ENCODE results near the gene ZBTB5. TPM values are rescaled to one million over a fixed set of nuclear protein-coding genes. Genes with fewer than 3 reads are reported as not detected.

Gene ZBTB5
- total RNA-seq, 1 experiment from 2014 or later: 9.1 TPM

GRCh38 chr9:37496020-37496419 lies 30.8 kb upstream of the ZBTB5 start:
- no peaks in the 10 kb centered on the region for H3K23me2 ChIP-seq (ENCODE audit: insufficient read length, low read depth, low read length, poor library complexity, severe bottlenecking)
- no peaks in the 10 kb centered on the region for H3K9me3 ChIP-seq (ENCODE audit: control insufficient read depth, low read depth, low read length)
- H3T11ph ChIP-seq (ENCODE audit: low read length): no peak overlapping the region
- no peak overlapping the region for H2AFZ ChIP-seq (ENCODE audit: low read length)
- no peak overlapping the region for H4K8ac ChIP-seq (replicated peaks; ENCODE audit: insufficient read length, low read depth, low read length)
- H4K20me1 ChIP-seq (ENCODE audit: control insufficient read depth, insufficient read depth, insufficient read length): no peaks in the 10 kb centered on the region
- H2BK12ac ChIP-seq (ENCODE audit: insufficient read length, low read depth, low read length): no peak overlapping the region
- no peak overlapping the region for H4K5ac ChIP-seq (ENCODE audit: insufficient read length, low read depth, low read length)
- no peak overlapping the region for H2BK120ac ChIP-seq (ENCODE audit: low read depth, low read length, poor library complexity, severe bottlenecking)
- H3K27me3 ChIP-seq (ENCODE audit: insufficient read depth, low read length): no peaks in the 10 kb centered on the region
- H3K56ac ChIP-seq (ENCODE audit: insufficient read length, low read depth, low read length): no peak overlapping the region
- Mint-ChIP-seq H3K36me3 (ENCODE audit: insufficient read depth in 1 of 3, low read depth in 3 of 3) (peaks cover 49 to 78% (median 68%) of the 10 kb centered on the region in 3 experiments), H3K4me3 (no peak overlapping the region), H3K4me1 (no peaks in the 10 kb centered on the region), H3K27me3 (ENCODE audit: low read depth) (no peaks in the 10 kb centered on the region), H3K27ac (peak overlapping the region in 1 of 3 experiments; percentile 34; a peak in 1 of 7 replicates), H3K9me3 (no peaks in the 10 kb centered on the region)
- no peak for TF ChIP-seq CTCF (conservative IDR thresholded peaks at IDR 0.05)
- no peak overlapping the region for H2BK15ac ChIP-seq (ENCODE audit: low read depth, low read length)
- no peaks in the 10 kb centered on the region for H3K79me1 ChIP-seq (ENCODE audit: insufficient read depth, low read depth, low read length, poor library complexity, severe bottlenecking)
- no peak overlapping the region for H2BK20ac ChIP-seq (ENCODE audit: low read depth, low read length, poor library complexity, severe bottlenecking)
- H3K4me1 ChIP-seq (ENCODE audit: insufficient read depth, low read length): no peaks in the 10 kb centered on the region
- H2BK5ac ChIP-seq (ENCODE audit: insufficient read length, low read length): no peak overlapping the region
- no peak overlapping the region for H3K9ac ChIP-seq (ENCODE audit: extremely low read depth, insufficient read length, low read length)
- no peak overlapping the region for H3K27ac ChIP-seq (ENCODE audit: insufficient read length, low read depth, low read length)
- H3K18ac ChIP-seq (ENCODE audit: insufficient read length, low read depth, low read length): no peak overlapping the region
- H2AK5ac ChIP-seq (ENCODE audit: insufficient read length, low read length): no peak overlapping the region
- H4K91ac ChIP-seq (ENCODE audit: insufficient read length, low read depth, low read length): no peak overlapping the region
- no peak overlapping the region for H3K23ac ChIP-seq (ENCODE audit: insufficient read length, low read depth, low read length)
- H3K4ac ChIP-seq (ENCODE audit: low read depth, low read length): no peak overlapping the region
- no peak for DNase-seq
- no peak overlapping the region for H3K14ac ChIP-seq (ENCODE audit: insufficient read depth, low read length)
- no peak overlapping the region for H3K4me2 ChIP-seq (ENCODE audit: insufficient read depth, insufficient read length, low read length)
- H3K79me2 ChIP-seq (ENCODE audit: insufficient read depth, low read length): no peaks in the 10 kb centered on the region
- WGBS (ENCODE audit: extremely low coverage, insufficient read length, low lambda C conversion rate): no CpG with 5 or more reads among the region's 4 CpGs

Data from H9 (cell line).